Measurements from ENCODE around the gene PROP1.
"Not testable (repeated sequence)": the region's sequence is repeated elsewhere in the genome, so short reads cannot be mapped to it uniquely, and the experiment has no call there.

PROP1 gene

GRCh38 chr5:177995691-177996595 is at the start of gene PROP1:
PROP1 (minus strand) TSS chr5:177996242; CDS start chr5:177995933, 309 bp downstream.
- no peak for TF ChIP-seq CTCF (IDR thresholded peaks at IDR 0.05; ENCODE audit: insufficient read depth, low read depth, low read length, missing control alignments)
- no peak for DNase-seq (ENCODE audit: low read depth)

DNA sequence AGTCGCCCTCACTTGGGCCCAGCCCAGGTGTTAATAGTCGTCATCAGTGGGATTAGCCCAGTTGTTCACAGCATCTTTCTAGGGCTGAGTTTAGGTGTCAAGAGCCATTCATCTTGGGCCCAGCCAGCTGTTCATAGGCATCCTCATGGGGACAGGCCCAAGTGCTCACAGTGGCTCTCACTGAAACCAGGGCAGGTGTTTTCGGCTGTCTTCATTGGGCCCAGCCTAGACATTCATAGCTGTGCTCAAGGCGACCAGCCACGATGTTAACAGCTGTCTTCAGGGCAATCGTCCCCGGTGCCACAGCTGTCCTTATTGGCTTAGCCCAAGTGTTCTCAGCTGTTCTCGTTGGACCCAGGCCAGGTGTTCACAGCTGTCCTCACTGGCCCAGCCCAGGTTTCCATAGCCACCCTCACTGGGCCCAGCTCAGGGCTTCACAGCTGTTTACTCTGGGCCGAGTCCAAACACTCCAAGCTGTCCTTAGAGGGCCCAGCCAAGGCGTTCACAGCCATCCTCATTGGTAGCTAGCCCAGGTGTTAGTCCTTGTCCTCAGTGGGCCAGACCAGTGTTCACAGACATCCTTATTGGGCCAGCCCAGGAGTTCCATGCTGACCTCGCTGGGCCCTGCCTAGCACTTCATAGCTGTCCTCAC is 23.5 kb upstream of the PROP1 start:
- not testable (repeated sequence) for H3K4me3 ChIP-seq (ENCODE audit: low read length); DNase-seq (ENCODE audit: low read depth)

More at GRCh38 chr5:177995691-177996595, at the start of gene PROP1:
- H3K4me3 ChIP-seq (ENCODE audit: low read length): no peak within 1 kb of the TSS

DNA sequence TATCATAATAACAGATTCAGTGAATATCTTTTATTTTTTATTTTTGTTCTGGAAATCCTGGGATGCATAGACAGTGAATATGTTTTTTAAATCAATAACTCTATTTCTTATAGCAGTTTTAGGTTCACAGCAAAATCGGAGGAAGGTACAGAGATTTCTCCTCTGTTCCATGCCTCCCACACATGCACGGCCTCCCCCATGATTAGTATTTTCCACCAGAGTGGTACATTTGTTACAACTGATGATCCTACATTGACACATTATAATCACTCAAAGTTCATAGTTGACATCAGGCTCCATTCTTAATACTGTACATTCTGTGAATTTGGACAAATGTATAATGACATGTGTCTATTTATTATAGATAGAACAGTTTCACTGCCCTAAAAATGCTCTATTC is 16.7 kb upstream of the PROP1 start:
- H3K4me3 ChIP-seq (ENCODE audit: low read length); DNase-seq (ENCODE audit: low read depth): not testable (repeated sequence)

DNA sequence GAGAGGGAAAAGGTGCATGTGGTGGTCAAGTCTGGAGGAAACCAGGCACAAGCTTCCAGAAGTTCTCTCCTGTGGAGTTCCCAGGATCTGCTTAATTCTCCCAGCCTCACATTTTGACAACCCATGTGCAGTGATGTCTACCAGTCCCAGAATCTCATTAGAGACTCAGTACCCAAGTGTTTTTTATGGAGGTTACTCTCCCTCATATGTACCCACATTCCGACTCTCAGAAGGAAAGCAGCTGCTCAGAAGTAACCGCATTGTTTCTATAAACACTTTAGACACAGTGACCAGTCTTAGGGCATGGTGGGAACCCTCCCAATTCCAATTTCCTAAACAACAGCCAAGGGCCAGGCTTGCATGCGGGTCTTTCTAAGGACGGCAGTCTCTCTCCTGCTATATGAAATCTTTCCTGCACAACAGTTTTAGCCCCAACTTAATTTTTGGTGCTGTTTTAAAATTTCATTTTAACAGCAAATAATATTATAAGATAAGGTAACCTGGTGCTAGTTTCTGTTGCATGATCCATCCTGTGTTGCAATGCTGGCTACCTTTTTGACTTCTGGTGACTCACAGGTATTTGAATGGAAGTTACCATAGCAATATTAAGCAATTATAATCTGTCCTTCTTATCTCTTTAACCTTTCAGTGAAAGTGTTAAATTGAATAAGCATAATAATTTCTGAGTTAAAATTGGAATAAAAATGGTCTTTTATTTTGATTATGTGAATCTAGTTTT is 15.9 kb upstream of the PROP1 start:
- H3K4me3 ChIP-seq (ENCODE audit: low read length); DNase-seq (ENCODE audit: low read depth): not testable (repeated sequence)

GRCh38 chr5:178007272-178007671 is 11.2 kb upstream of the PROP1 start:
- not testable (repeated sequence) for H3K4me3 ChIP-seq (ENCODE audit: low read length); DNase-seq (ENCODE audit: low read depth)

DNA sequence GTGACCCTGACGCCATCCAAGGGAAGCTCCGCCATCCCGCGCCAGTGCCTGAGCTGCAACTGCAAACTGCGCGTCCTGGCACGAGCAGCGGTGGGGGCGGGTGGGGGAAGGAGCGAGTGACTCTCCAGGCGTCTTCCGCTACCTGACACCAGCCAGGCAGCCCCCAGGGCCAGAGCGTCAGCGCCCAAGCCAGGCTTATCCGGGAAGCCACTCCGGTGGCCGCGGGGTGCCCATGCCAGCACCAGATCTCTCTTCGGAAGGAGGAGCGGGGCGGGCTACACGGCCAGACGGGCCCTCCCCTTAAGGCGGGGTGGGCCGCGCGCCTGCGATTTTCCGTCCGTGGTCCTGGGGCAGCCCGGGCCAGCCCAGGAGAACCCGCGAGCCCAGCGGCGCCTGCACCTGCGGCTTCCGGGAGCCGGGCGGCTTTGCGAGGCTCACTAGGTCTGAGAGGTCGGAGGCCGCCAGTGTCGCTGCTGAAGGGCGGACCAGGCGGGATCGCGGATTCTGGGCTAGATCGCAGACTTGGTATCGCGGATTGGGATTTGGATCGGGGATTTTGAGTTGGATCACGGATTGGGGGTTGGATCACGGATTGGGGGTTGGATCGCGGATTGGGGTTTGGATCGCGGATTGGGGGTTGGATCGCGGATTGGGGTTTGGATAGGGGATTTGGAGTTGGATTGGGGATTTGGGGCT is 10.6 kb upstream of the PROP1 start:
- not testable (repeated sequence) for H3K4me3 ChIP-seq (ENCODE audit: low read length); DNase-seq (ENCODE audit: low read depth)

GRCh38 chr5:178006181-178006535 is 10.1 kb upstream of the PROP1 start:
- not testable (repeated sequence) for DNase-seq (ENCODE audit: low read depth); H3K4me3 ChIP-seq (ENCODE audit: low read length)

DNA sequence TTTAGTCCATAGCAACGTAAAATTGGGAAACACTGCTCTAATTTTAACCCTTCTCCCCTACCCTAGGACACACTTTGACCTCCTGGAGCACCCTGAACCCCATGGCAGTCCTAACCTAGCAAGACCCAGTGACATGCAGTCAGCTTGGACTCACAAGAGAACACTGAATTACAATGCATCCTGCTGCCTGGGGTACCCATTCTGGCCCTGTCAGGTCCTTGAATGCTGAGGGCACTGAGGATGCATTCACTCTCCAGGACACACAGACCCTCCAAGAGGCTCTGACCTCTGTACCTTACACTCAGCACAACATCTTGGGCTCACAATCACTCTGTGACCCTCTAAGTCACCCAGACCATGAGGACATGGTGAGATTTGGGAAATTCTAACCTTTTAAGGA is 1.8 kb upstream of the PROP1 start:
- no peak for TF ChIP-seq CTCF (IDR thresholded peaks at IDR 0.05; ENCODE audit: insufficient read depth, low read depth, low read length, missing control alignments)
- H3K4me3 ChIP-seq (ENCODE audit: low read length): no peak overlapping the region
- no peak for DNase-seq (ENCODE audit: low read depth)

- no peak for TF ChIP-seq CTCF (IDR thresholded peaks at IDR 0.05; ENCODE audit: insufficient read depth, low read depth, low read length, missing control alignments)
- H3K4me3 ChIP-seq (ENCODE audit: low read length): no peak overlapping the region
- peak; percentile 24 for DNase-seq (ENCODE audit: low read depth)
Measured at GRCh38 chr5:177997319-177997670, 1.3 kb upstream of the PROP1 start.
